SK-N-SH (cell line): ENCODE measurements around the gene ZNF549.
"Not testable (repeated sequence)": the region's sequence is repeated elsewhere in the genome, so short reads cannot be mapped to it uniquely, and the experiment has no call there.

Source experiments
- EP300 ChIP-seq, 2 experiments: IDR thresholded peaks; 2 replicates each; pipeline versions ENCODE4 v1.4.0 to v1.6.1; 2012; ENCODE audit warnings: borderline replicate concordance in 1 of 2, low read depth in 1 of 2, low read length in 1 of 2
- EZH2phosphoT487 ChIP-seq: fragments of 200-600 bp; sonication (generic); IDR thresholded peaks from 2 replicates; pipeline ENCODE4 v1.6.1; 2017; ENCODE audit warnings: low read depth, mixed run types, mild to moderate bottlenecking, antibody characterized with exemption, moderate library complexity, borderline replicate concordance
- POLR2AphosphoS5 ChIP-seq: IDR thresholded peaks from 2 replicates; pipeline ENCODE4 v1.6.1; 2012; ENCODE audit warnings: low read depth, low read length
- RAD21 ChIP-seq: IDR thresholded peaks from 2 replicates; pipeline ENCODE4 v1.6.1; 2012; ENCODE audit warnings: mild to moderate bottlenecking, low read length
- SIN3A ChIP-seq: IDR thresholded peaks from 2 replicates; pipeline ENCODE4 v1.6.1; 2012; ENCODE audit warnings: low read depth, mild to moderate bottlenecking, low read length, moderate library complexity, borderline replicate concordance
- TAF1 ChIP-seq: IDR thresholded peaks from 2 replicates; pipeline ENCODE4 v1.6.1; 2012; ENCODE audit warnings: low read depth, mild to moderate bottlenecking, low read length, moderate library complexity, borderline replicate concordance
- TEAD4 ChIP-seq: IDR thresholded peaks from 2 replicates; pipeline ENCODE4 v1.4.0; 2012; ENCODE audit warnings: mild to moderate bottlenecking, borderline replicate concordance; ENCODE audit not compliant: insufficient read depth
- YY1 ChIP-seq: IDR thresholded peaks from 2 replicates; pipeline ENCODE4 v1.4.0; 2012; ENCODE audit warnings: low read depth, mild to moderate bottlenecking
- TF ChIP-seq, protein P1 (sequence below): fragments of 200-600 bp; sonication (generic); IDR thresholded peaks from 2 replicates; pipeline ENCODE4 v1.6.1; 2017; ENCODE audit warnings: antibody characterized with exemption, mild to moderate bottlenecking, moderate library complexity
- TF ChIP-seq, protein P2 (sequence below): IDR thresholded peaks from 2 replicates; pipeline ENCODE4 v1.4.0; 2012; ENCODE audit warnings: low read depth
- TF ChIP-seq, protein P3 (sequence below): IDR thresholded peaks from 2 replicates; pipeline ENCODE4; 2012
- TF ChIP-seq, protein P4 (sequence below): IDR thresholded peaks from 2 replicates; pipeline ENCODE4 v1.4.0; 2012; ENCODE audit warnings: low read depth, borderline replicate concordance

DNA sequence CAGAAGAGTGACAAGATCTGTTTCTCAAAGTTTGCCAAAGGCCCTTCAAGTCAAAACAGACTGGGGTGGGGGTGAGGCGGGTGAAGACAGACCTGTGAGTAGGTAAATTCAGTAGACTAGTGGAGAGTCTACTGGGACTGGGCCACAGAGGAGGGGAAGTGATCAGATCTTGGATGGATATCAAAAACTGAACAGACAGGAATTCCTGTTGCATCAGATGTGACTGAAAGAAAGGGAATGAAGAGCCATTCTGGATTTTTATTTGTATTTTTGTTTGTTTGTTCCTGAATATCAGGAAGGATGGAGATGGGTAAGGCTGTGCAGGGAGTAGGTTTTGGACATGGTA, 38.9 kb upstream of the ZNF549 start:
- TF ChIP-seq EZH2phosphoT487; YY1; RAD21; POLR2AphosphoS5; TAF1; EP300 (IDR thresholded peaks at IDR 0.05; ENCODE audit: borderline replicate concordance in 1 of 2, low read depth in 1 of 2, low read length in 1 of 2); TEAD4; SIN3A: not testable (repeated sequence)
- TF ChIP-seq, protein P1, sequence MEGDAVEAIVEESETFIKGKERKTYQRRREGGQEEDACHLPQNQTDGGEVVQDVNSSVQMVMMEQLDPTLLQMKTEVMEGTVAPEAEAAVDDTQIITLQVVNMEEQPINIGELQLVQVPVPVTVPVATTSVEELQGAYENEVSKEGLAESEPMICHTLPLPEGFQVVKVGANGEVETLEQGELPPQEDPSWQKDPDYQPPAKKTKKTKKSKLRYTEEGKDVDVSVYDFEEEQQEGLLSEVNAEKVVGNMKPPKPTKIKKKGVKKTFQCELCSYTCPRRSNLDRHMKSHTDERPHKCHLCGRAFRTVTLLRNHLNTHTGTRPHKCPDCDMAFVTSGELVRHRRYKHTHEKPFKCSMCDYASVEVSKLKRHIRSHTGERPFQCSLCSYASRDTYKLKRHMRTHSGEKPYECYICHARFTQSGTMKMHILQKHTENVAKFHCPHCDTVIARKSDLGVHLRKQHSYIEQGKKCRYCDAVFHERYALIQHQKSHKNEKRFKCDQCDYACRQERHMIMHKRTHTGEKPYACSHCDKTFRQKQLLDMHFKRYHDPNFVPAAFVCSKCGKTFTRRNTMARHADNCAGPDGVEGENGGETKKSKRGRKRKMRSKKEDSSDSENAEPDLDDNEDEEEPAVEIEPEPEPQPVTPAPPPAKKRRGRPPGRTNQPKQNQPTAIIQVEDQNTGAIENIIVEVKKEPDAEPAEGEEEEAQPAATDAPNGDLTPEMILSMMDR: not testable (repeated sequence)
- TF ChIP-seq, protein P2, sequence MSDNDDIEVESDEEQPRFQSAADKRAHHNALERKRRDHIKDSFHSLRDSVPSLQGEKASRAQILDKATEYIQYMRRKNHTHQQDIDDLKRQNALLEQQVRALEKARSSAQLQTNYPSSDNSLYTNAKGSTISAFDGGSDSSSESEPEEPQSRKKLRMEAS: not testable (repeated sequence)
- TF ChIP-seq, protein P3, sequence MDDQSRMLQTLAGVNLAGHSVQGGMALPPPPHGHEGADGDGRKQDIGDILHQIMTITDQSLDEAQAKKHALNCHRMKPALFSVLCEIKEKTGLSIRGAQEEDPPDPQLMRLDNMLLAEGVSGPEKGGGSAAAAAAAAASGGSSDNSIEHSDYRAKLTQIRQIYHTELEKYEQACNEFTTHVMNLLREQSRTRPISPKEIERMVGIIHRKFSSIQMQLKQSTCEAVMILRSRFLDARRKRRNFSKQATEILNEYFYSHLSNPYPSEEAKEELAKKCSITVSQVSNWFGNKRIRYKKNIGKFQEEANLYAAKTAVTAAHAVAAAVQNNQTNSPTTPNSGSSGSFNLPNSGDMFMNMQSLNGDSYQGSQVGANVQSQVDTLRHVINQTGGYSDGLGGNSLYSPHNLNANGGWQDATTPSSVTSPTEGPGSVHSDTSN: not testable (repeated sequence)
- TF ChIP-seq, protein P4, sequence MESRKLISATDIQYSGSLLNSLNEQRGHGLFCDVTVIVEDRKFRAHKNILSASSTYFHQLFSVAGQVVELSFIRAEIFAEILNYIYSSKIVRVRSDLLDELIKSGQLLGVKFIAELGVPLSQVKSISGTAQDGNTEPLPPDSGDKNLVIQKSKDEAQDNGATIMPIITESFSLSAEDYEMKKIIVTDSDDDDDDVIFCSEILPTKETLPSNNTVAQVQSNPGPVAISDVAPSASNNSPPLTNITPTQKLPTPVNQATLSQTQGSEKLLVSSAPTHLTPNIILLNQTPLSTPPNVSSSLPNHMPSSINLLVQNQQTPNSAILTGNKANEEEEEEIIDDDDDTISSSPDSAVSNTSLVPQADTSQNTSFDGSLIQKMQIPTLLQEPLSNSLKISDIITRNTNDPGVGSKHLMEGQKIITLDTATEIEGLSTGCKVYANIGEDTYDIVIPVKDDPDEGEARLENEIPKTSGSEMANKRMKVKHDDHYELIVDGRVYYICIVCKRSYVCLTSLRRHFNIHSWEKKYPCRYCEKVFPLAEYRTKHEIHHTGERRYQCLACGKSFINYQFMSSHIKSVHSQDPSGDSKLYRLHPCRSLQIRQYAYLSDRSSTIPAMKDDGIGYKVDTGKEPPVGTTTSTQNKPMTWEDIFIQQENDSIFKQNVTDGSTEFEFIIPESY: not testable (repeated sequence)
